Cerebellar cortex (tissue), 1 donor: ENCODE results near the gene C15orf62.

Source experiments
- DNase-seq: peaks from one replicate; pipeline ENCODE4 v3.0.0-alpha.2; 2015; ENCODE audit warnings: low spot score

The C15orf62 gene

DNA sequence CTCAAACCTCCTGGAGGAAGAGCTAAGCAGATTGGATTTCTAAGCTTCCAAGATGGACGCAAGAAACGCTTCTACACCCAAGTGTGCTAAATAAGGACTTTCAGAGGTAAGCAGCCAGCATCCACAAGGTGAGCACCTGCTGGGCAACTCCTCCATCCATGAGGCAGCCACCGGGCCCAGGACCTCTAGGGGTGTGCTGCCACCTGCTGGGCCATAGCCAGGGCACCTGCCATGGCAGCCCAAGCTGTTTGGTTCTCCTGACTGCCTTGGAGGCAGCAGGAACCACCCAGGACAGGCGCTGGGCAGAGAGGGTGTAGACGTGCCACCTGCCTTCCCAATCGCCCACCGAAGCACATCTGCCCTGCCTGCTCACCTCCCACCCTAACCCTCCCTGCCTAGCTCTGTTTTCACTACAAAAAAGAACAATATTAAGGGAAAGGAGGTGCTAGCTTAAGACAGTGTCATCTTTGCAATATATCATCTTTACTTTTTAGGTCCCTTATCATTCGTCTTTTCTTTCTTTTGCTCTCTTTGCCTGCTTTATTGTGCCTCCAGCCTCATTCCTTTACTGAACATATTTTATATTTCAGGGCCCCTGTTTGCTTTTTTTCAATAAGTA is 12.9 kb downstream of the C15orf62 start:
- peak; percentile 69 for DNase-seq

DNA sequence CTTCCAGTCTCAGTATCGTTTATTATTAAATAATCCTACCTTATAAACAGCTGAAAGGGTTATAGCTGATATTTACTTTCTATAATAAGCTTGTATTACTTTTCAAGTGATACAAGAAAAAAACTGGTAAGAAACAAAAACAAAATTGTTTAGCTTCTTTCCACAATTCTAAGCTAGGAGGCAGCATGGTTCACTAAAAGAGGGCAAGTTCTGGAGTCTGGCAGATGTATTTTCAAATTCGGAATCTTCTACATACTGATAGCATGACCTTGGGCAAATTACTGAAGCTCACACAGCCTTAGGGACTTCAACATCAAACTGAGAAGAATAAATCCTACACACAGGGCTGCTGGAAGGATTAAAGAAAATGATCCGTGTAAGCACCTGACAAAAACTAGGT is 15.4 kb downstream of the C15orf62 start:
- DNase-seq, result no peak

DNA sequence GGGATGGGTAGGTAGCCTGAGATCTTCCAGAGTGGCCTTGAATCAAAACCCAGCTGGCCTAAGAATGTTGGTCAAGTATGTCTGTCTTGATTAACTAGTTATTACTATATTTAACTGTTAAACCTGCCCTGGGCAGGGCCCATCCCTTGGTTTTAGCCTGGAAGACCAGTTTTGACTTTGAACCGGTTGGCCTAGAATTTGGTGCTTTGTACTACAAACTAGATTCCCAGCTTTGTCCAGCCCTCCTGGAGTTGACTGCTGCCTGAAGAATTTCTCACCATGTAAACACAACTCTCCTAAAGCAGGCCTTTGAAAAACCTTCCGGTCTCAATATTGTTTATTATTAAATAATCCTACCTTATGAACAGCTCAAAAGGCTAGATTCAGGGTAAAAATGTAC is 16.0 kb downstream of the C15orf62 start:
- DNase-seq, result no peak

DNA sequence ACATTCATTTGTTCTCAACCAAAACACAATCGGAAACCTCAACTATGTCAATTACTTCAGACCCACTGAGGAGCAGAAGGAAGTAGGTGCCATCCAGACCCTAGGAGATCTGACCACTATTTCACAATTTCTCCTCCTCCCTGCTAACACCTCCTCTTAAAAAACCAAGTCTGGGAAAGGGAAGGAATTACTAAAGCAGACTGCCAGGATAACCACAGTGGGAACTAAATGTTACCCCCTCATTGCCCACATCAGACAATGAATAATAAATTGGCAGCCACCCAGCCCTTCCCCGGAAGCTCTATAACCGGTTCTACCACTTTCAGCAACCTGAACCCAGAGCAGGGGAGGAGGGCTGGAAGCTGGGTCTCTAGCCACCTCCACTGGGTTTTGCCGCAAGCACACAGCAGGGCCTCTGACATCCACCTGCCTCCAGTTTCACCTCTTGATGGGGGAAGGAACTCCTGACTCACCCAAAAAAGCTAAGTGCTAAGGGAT is 17.6 kb downstream of the C15orf62 start:
- DNase-seq, result peak; percentile 31

DNA sequence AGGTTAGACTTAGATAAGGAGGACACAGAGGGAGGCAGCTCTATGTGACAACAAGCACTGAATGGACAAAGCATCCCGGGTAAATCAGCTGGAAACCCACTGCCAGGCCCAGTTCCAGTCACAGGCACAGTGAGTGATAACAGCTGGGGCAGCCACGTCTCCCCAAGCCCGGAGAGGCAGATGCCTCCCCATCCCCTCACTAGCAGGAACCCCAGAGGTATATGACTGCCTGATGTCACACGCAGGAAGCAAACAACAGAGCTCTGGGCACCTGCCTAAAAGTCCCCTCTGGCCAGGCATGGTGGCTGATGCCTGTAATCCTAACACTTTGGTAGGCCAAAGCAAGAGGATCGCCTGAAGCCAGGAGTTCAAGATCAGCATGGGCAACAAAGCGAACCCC is 18.2 kb downstream of the C15orf62 start:
- peak; percentile 26 for DNase-seq

DNA sequence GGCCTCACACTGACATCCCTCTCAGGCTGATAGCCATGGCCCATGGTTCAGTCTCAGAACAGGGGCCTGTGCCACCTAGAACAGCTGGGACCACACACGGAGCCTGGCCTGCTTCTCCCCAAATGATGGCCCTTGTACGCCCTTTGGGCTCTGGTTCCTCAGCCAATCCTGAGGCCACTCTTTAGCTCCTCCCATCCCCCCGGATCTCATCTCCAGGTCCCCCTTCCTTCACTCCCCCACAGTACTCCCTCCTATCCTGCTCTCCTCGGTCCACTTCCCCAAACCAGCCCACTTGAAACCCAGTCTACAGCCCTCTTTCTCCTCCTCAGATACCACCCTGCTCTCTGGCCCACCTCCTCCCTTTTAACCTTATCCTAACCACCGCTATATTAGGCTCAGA is 19.3 kb downstream of the C15orf62 start:
- no peak for DNase-seq

DNA sequence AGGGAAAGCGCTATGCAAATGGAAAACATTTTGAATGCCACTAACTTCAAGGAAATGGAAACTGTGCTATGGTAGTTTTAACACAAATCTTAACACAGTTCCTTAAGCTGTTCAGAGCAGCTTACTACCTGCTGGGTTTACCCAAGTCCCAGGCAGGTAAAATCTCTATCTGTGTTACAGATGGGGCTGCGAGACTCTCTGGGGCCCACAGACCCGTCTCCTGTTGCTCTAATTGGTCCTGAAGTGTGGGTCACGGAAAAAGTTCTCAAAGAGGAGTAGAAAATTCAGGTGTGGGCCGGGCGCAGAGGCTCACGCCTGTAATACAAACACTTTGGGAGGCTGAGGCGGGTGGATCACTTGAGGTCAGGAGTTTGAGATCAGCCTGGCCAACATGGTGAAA is 20.2 kb downstream of the C15orf62 start:
- DNase-seq, result no peak

DNA sequence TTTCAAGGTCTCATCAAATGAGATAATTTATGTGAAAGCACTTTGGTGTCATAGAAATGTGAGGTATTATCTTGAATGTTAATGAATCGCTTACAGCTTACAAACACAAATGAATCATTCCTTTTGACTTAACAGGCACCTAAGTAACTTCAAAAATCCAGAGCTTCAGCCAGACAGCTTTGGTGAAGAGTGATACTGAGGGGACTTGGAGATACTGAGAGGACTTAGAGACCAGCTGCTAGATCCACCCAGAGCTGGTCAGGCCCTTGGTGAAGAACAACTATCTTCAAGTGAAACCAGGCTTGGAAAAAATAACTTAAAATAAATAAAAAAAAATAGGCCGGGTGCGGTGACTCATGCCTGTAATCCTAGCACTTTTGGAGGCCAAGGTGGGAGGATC is 20.9 kb downstream of the C15orf62 start:
- DNase-seq, result no peak

DNA sequence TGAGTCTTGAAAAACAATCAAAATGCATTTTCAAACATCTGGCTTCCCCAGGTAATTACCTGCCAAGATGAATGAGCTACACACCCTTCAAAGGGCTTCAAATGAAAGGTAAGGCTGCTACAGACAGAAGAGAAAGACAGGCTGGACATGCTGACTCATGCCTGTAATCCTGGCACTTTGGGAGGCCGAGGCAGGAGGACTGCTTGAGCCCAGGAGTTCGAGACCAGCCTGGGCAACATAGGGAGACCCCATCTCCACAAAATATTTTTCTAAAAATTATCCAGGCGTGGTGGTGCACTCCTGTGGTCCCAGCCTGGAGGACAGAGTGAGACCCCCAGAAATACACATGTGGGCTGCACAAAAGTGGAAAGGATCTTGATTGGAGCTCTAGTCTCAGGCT is 22.6 kb downstream of the C15orf62 start:
- DNase-seq, result no peak

DNA sequence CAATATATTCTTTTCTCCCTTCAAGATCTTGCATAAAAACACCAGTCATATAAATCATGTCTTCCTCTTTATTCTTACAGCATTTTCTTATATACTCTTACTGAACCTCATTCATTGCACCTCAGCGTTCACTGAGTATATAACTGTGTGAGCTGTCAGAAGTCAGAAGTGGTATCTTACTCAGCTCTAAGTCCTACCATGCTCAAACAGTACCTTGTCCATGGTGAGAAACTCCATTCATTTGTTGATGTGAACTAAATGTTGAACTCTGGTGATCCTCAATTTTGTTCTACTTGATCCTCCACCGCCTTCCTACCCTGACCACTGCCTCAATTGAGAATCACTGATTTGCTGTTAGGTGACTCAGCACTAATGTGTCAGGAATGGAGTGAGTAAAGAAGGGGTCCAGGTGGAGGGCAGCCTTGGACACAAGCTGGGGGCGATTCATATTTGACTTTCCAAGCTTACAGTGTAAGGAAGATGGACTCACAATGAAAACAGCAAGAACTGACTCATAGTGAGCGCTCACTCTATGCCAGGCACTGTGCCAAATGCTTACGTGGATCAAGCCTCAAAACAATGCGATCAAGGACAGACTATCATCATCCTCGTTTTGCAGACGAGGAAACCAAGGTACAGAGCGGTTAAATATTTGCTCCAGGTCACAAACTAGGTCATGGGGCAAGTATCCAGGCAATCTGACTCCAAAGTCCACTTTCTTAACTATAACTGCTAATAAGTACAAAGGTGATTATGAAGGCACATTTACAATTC is 23.6 kb downstream of the C15orf62 start:
- no peak for DNase-seq

DNA sequence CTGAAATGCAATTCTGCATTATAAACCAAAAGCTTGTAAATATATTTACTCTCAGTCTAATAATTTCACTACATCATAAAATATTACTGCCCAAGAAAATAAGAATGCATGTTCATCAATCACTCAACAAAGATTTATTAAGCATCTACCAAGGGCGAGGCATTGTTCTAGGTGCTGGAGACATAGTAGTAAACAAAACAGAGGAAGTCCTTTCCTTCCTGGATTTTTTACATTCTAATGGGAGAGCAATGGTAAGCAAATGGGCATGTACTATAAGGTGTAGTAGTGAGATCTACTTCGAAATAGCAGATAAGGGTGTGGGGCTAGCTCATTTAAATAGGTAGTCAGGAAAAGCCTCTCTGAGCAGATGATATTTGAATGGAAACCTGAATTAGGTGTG is 26.3 kb downstream of the C15orf62 start:
- DNase-seq, result no peak

DNA sequence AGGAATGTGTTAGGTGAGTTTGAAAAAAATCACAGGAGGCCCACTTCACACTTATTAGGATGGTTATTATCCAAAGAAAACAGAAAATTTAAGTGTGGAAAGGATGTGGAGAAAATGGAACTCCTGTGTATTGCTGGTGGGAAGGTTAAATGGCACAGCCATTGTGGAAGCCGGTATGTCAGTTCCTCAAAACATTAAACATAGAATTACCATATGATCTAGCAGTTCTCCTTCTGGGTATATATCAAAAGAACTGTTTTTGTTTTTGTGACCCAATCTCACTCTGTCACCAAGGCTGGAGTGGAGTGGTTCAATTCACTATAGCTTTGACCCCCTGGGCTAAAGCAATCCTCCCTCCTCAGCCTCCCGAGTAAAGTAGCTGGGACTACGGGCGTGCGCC is 26.7 kb downstream of the C15orf62 start:
- no peak for DNase-seq

DNA sequence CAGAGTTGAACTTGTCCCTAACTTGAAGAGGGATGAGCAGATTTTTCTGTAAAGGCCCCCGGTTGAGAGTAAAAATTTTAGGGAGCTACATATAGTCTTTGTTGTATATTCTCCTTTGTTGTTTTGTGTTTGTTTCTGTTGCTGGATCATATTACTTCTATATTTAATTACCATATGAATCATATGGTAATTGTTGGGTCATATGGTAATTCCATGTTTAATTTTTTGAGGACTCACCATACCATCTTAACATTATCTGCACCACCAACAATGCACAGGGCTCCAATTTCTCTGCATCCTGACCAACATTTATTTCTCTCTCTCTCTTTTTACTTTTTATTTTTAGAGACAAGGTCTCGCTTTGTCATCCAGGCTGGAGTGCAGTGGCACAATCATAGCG is 29.7 kb downstream of the C15orf62 start:
- no peak for DNase-seq

DNA sequence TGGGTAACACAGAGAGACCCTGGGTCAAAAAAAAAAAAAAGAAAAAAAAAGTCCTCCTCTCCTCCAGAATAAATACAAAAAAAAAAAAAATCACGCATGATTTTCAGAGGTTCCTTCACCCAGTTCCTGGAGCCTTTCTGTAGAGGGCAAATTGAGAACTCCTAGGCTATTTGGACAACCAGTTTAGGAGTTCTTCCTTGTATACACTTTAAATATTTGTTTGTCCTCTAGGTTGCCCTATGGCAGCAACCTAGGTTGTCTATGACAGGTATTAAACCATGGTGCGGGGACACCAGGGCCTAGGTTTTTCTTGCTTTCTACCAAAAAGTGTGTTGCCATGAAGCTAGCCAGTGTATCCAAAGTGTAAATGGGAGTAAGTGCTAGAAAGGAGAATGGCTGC is 33.3 kb downstream of the C15orf62 start:
- no peak for DNase-seq

DNA sequence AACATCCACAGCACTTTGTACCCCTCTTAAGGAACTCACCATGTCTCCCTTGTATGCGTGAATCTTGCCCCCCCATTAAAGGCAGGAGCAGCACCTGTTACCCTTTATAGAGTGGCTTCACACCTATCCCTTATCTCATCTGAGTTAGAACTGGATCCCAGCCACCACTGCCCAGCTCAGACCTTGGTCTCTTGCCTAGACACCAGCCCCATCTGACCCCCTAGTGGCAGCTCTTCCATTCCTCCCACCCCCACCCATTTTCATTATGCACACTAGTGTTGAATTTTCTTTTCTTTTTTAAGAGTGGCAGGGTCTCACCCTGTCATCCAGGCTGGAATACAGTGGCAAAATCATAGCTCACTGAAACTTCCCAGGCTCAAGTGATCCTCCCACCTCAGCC is 33.9 kb downstream of the C15orf62 start:
- DNase-seq, result no peak

DNA sequence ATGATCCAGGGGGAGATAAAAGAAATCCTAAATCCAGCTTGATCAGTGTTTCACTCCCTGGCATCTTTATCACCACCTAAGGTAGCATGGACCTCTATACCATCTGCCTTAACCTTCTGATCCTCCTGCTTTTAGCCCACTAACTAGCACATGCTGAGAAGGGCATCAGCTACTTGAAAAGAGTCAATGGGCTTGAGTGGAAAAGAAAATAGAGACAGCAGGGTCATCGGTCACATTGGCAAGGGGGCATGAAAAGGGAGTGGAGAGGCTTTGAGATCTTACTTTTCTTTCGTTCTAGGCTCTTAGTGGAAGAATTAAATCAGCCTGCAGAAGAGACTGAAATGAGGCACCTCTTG is 36.9 kb downstream of the C15orf62 start:
- DNase-seq, result no peak

DNA sequence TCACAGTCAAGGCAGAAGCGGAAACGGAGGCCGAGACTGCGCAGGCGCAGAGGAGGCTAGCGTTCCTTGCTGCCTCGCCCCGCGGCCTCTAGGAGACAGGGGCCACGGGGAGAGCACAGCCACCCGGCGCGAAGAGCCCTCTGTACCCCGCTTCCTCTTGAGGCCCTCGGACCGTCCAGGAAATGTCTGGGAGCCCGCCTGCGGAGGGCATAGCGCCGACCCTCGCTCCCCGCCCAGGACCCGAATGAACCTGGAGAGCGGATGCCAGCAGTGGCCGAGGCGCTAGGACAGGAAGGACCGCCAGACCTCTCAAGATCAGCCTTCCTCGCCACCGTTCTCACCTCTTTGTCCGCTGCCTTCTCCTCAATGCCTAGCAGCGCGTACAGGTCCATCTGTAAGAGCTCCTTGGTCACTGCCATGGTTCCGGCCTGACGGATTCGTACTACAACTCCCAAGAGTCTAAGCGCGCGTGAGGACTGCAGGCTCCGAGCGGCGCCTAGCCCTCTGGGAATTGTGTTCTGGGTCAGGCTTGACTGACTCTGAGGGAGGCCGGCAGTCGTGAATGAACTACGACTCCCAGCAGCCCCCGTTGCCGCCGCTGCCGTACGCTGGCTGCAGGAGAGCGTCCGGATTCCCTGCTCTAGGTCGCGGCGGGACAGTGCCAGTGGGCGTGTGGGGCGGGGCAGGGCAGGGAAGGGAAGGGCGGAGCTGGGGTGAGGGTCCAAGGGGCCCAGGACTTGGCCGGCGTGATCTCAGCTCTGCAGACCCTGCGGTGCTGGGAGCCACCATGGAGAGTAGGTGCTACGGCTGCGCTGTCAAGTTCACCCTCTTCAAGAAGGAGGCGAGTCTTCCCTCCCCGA is 37.5 kb downstream of the C15orf62 start, which contains the start of the genes DNAJC17 and ZFYVE19:
Gene DNAJC17, minus strand, starts transcription at position 446 of the 860 bp plus-strand sequence. Its CDS starts 27 bp downstream, at position 419.
Gene ZFYVE19, plus strand, starts transcription at position 62 of the 860 bp plus-strand sequence. Its CDS starts 501 bp downstream, at position 563.
- peak; percentile 99 for DNase-seq

DNA sequence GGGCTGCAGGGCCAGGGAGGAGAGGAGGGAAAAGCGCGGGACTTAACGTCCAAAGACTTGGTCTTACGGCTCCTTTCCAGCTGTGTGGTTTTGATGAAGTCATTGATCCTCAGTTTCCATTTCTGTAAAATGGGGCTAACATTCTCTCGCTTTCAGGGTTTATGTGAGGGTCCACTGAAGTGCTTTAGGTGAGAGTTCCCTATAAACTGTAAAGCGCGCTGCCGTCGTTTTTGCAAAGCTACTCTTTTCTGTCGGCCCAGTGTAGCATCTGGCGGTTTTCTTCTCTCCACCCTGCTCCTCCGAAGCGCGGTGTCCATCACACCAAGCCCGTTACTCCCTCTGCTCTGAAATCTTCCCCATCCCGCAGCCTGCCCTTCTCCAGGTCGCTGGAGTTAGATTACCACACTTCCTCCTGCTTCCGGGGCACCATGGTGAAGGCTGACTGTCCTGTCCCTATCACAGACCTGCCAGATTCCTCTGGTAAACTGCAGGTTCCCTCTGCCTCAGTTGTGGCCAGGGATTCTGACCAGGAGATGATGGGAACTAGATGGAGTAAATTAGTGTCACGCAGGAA is 38.2 kb downstream of the C15orf62 start:
- no peak for DNase-seq

DNA sequence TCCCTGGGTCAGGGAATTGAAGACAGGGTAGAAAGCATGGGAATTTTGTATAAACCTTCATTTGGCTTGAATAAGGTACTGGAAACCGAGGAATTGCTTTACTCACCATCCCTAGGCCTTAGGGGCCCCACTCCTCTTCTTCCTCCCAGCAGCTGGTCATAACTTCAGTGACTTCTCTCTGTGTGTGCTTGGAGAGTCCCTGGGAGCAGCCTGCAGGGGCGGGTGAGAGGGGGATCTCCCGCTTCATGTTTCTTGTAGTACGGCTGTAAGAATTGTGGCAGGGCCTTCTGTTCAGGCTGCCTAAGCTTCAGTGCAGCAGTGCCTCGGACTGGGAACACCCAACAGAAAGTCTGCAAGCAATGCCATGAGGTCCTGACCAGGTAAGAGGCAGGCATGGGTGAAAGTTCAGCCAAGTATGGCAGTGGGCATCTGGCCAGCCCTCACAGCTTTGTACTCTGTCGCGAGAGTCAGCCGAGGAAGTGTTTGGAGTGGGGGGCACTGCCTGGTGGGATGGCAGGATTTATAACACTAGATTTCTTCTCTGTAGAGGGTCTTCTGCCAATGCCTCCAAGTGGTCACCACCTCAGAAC is 39.2 kb downstream of the C15orf62 start:
- no peak for DNase-seq

DNA sequence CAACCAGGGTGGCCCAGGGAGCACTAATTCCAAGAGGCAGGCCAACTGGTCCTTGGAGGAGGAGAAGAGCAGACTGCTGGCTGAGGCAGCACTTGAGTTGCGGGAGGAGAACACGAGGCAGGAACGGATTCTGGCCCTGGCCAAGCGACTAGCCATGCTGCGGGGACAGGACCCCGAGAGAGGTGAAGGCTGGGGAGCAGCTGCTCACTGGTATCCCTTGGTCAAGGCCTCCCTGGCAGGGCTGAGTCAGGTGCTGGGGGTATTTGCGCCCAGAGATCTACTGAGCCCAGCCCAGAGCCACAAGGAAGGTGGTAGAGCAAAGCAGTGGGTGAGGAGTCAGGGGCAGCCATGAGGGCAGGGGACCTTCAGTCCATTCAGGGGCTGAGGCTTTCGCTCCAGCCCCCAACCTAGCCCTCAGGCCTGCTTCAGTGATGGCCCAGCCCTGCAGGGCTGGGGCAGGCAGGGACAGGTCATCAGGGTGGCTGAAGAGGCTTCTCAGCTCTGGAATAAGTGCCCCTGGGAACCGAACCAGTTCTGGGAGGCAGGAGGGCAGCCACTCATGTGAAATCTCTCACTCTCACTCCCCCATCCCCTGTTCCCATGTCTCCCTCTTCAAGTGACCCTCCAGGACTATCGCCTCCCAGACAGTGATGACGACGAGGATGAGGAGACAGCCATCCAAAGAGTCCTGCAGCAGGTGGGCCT is 43.1 kb downstream of the C15orf62 start:
- DNase-seq, result no peak

DNA sequence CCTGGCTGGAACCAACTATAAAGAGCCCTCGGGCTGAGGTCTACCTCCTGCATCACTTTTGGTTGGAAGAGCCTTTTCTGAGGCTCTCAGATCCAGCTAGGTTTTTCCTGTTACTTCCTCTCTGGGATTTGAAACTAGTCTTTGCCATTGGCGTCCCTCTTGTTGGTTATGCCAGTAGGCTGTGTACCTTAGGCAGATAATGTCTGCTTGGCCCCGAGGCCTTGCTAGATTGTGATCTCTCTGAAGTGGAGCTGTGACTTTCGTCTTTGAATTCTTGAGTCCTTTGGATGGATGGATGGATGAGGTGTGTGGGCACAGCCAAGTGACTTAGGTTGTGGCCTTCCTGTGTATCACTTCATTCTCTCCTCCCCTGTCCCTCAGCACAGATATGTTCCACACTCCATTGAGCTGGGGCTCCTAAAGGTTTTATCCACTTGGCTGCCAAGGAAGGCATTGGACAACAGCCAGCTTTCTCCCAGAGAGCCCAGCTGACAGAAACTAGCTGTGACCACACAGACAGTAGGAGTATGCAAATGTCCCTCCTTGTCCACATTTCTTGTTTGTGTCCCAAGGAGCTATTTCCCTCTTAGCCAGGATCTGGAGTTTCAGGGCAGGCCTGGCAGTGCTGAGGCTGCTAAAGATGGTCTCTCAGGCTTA is 45.4 kb downstream of the C15orf62 start:
- peak; percentile 37 for DNase-seq
